A549 (cell line): ENCODE measurements around the gene GOT1. TPM values are rescaled to one million over a fixed set of nuclear protein-coding genes. Genes with fewer than 3 reads are reported as not detected.

Experiments
- ATAC-seq, 2 experiments: fragments of 200-7000 bp in 1 of 2; fragments of >200 bp in 1 of 2; cut with Nextera tagmentation in 1 of 2; cut with Tn5 transposase in 1 of 2; 3 replicates each; pipeline versions ENCODE4 v1.8.0 to v1.9.1; 2018 to 2020; ENCODE audit warnings: mild to moderate bottlenecking in 1 of 2, moderate library complexity in 1 of 2
- CTCF ChIA-PET: fragments of 300-600 bp; sonication (Branson Sonifier 250); formaldehyde crosslinking; extraction: SDS; loops from one replicate; lab custom pipeline; 2021; ENCODE audit warnings: antibody characterized with exemption, inconsistent platforms; lab: Yijun Ruan, JAX
- POLR2A ChIA-PET: fragments of 350-600 bp; formaldehyde crosslinking; extraction: SDS; loops from one replicate; lab custom pipeline; 2021; ENCODE audit warnings: antibody characterized with exemption, inconsistent platforms; lab: Yijun Ruan, JAX
- DNase-seq, 2 experiments: peaks; one replicate each; pipeline versions ENCODE4 v3.0.0 to v3.0.0-alpha.2; 2011 to 2016; ENCODE audit warnings: low read depth in 1 of 2, low spot score in 1 of 2
- FAIRE-seq: peaks from 2 replicates; lab custom pipeline; 2011; peaks lifted over from hg19 to GRCh38; lab: Jason Lieb, UNC
- H3K27ac ChIP-seq, 2 experiments: fragments of >200 bp; sonication (Bioruptor Twin); formaldehyde crosslinking; 3 replicates each; pipeline ENCODE4 v1.5.1; 2016 to 2017
- H3K4me1 ChIP-seq: fragments of >200 bp; sonication (Bioruptor Twin); formaldehyde crosslinking; 3 replicates; pipeline ENCODE4 v1.6.1; 2016
- H3K4me2 ChIP-seq: fragments of >200 bp; sonication (Bioruptor Twin); formaldehyde crosslinking; 3 replicates; pipeline ENCODE4 v1.6.1; 2016
- H3K4me3 ChIP-seq: fragments of >200 bp; sonication (Bioruptor Twin); formaldehyde crosslinking; 3 replicates; pipeline ENCODE4 v1.5.1; 2016
- H3K9me3 ChIP-seq: fragments of >200 bp; sonication (Bioruptor Twin); formaldehyde crosslinking; 3 replicates; pipeline ENCODE4 v1.6.1; 2016
- CBX2 ChIP-seq: fragments of 200-600 bp; sonication (generic); IDR thresholded peaks from 2 replicates; pipeline ENCODE4 v1.6.1; 2016; ENCODE audit warnings: low read depth, mild to moderate bottlenecking, borderline replicate concordance
- CBX8 ChIP-seq: fragments of 200-600 bp; sonication (generic); IDR thresholded peaks from 2 replicates; pipeline ENCODE4 v1.6.1; 2016
- CHD2 ChIP-seq: fragments of 150-350 bp; IDR thresholded peaks from 2 replicates; pipeline ENCODE4 v1.6.1; 2014; ENCODE audit warnings: low read length; ENCODE audit not compliant: partially characterized antibody
- CHD4 ChIP-seq: fragments of 200-600 bp; sonication (generic); IDR thresholded peaks from 2 replicates; pipeline ENCODE4 v1.6.1; 2016; ENCODE audit warnings: antibody characterized with exemption, mild to moderate bottlenecking, borderline replicate concordance
- EHMT2 ChIP-seq: fragments of 200-600 bp; sonication (generic); IDR thresholded peaks from 2 replicates; pipeline ENCODE4 v1.6.1; 2016; ENCODE audit warnings: antibody characterized with exemption, low read depth, mild to moderate bottlenecking, moderate library complexity
- EP300 ChIP-seq, 2 experiments: fragments of >200 bp; sonication (Bioruptor Twin); formaldehyde crosslinking; IDR thresholded peaks; 2 replicates in 1 of 2; 3 replicates in 1 of 2; pipeline ENCODE4 v1.6.1; 2016 to 2017
- FOSB ChIP-seq: fragments of 250-450 bp; sonication (Bioruptor Pico); IDR thresholded peaks from 2 replicates; pipeline ENCODE4 v1.5.0; 2020; ENCODE audit warnings: mild to moderate bottlenecking, moderate library complexity
- FOSL2 ChIP-seq, 2 experiments: fragments of 450-650 bp in 1 of 2; fragments of >200 bp in 1 of 2; sonication (Bioruptor Twin) in 1 of 2; formaldehyde crosslinking; IDR thresholded peaks; 2 replicates each; pipeline versions ENCODE4 v1.5.0 to v1.6.1; 2016 to 2020; ENCODE audit warnings: mild to moderate bottlenecking in 1 of 2, moderate library complexity in 1 of 2
- HOXA7 ChIP-seq: fragments of 250-450 bp; sonication (Bioruptor Pico); IDR thresholded peaks from 2 replicates; pipeline ENCODE4 v1.5.0; 2020; ENCODE audit warnings: mild to moderate bottlenecking, moderate library complexity
- HOXB5 ChIP-seq: fragments of 250-450 bp; sonication (Bioruptor Pico); IDR thresholded peaks from 2 replicates; pipeline ENCODE4 v1.5.0; 2020; ENCODE audit warnings: mild to moderate bottlenecking, moderate library complexity
- MAFK ChIP-seq: fragments of 450-650 bp; IDR thresholded peaks from 2 replicates; pipeline ENCODE4 v1.6.1; 2014; ENCODE audit not compliant: partially characterized antibody
- MAZ ChIP-seq: fragments of 150-350 bp; IDR thresholded peaks from 2 replicates; pipeline ENCODE4 v1.6.1; 2014; ENCODE audit warnings: antibody characterized with exemption, low read depth, low read length, borderline replicate concordance
- PHF8 ChIP-seq: fragments of 200-600 bp; sonication (generic); IDR thresholded peaks from 2 replicates; pipeline ENCODE4 v1.6.1; 2016; ENCODE audit warnings: low read depth, mild to moderate bottlenecking, antibody characterized with exemption, moderate library complexity, borderline replicate concordance
- RNF2 ChIP-seq: fragments of 200-600 bp; sonication (generic); IDR thresholded peaks from 2 replicates; pipeline ENCODE4 v1.6.1; 2016; ENCODE audit warnings: low read depth, mild to moderate bottlenecking, antibody characterized with exemption, moderate library complexity, borderline replicate concordance
- TP53 ChIP-seq: fragments of 250-450 bp; sonication (Bioruptor Pico); IDR thresholded peaks from 2 replicates; pipeline ENCODE4 v1.5.0; 2021; ENCODE audit warnings: mild to moderate bottlenecking, moderate library complexity
- ZC3H11A ChIP-seq: fragments of 450-650 bp; IDR thresholded peaks from 2 replicates; pipeline ENCODE4 v1.6.1; 2014; ENCODE audit warnings: antibody characterized with exemption, mild to moderate bottlenecking
- WGBS: methylation state at CpG from one replicate; pipeline ENCODE4 v1.1.6; 2017; ENCODE audit errors: missing lambda C conversion rate; 5-methylcytosine and 5-hydroxymethylcytosine counted together
- polyA plus RNA-seq, 4 experiments: library from polyadenylated mRNA; depleted of rRNA in 3 of 4; stranded (reverse); fragments of >200 nt; fragmentation: RNase III in 1 of 4; extraction: RNeasy Plus Mini Kit Qiagen cat#74134 plus additional on column Dnase treatment in 1 of 4; gene quantifications; 2 replicates in 3 of 4; 3 replicates in 1 of 4; pipeline ENCODE4 v1.2.3, GENCODE V29; 2011 to 2017
- TF ChIP-seq, protein P1 (sequence below): IDR thresholded peaks from 2 replicates; pipeline ENCODE4 v1.6.1; 2012; ENCODE audit warnings: low read depth, borderline replicate concordance
- TF ChIP-seq, protein P2 (sequence below): fragments of >200 bp; sonication (Bioruptor Twin); formaldehyde crosslinking; IDR thresholded peaks from 3 replicates; pipeline ENCODE4 v1.5.1; 2016
- TF ChIP-seq, protein P3 (sequence below): fragments of 200-600 bp; sonication (generic); IDR thresholded peaks from 2 replicates; pipeline ENCODE4 v1.6.1; 2016; ENCODE audit warnings: antibody characterized with exemption, mild to moderate bottlenecking, moderate library complexity
- TF ChIP-seq, protein P4 (sequence below): fragments of >200 bp; sonication (Bioruptor Twin); formaldehyde crosslinking; IDR thresholded peaks from 3 replicates; pipeline ENCODE4 v1.6.1; 2016
- TF ChIP-seq, protein P5 (sequence below): fragments of 250-450 bp; sonication (Bioruptor Pico); IDR thresholded peaks from 2 replicates; pipeline ENCODE4 v1.5.0; 2020; ENCODE audit warnings: low read depth, mild to moderate bottlenecking, moderate library complexity
- TF ChIP-seq, protein P6 (sequence below): IDR thresholded peaks from 2 replicates; pipeline ENCODE4 v1.6.1; 2012

The GOT1 gene
- polyA plus RNA-seq, 2 of the 4 experiments (the other 2 are of a cell fraction): 31.1 to 34.9 TPM

DNA sequence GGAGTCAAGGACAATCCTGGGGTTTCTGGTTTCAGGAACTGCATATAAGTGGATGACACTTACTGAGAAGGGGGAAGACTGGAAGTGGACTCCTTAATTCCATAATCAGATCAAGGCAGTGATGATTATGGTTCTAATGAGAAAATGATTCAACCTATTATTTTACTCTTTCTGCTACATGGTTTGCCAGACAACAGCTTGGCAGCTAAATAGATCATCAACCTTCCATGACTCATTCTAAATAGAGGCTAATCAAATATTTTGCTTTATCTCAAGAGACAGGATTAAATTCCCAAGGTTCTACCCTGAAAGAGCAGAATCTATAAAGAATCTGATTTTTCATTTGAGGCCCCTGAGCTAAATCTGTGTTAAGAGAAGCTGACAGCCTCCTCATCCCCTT, 55.0 kb downstream of the GOT1 start:
- DNase-seq (no peak), FAIRE-seq (no peak)
- peak overlapping the region; percentile 36 for H3K4me2 ChIP-seq
- CTCF ChIA-PET: interaction anchor here (1.0 to 2.5 kb wide), 4 partner anchors 8 to 908 kb away, joined by 3 to 9 read pairs (median 4); no protein-coding TSS in a partner anchor
- peaks cover 18% of the 10 kb centered on the region for H3K4me1 ChIP-seq
- no peak overlapping the region for H3K4me3 ChIP-seq
- H3K27ac ChIP-seq: no peak overlapping the region; a peak in 1 of 6 replicates
- no peaks in the 10 kb centered on the region for H3K9me3 ChIP-seq
- TF ChIP-seq RNF2 (no peak), FOSL2 (IDR thresholded peaks at IDR 0.05) (no peak), FOSL2 (CRISPR knock-in tag; IDR thresholded peaks at IDR 0.05) (peak; percentile 40; the same call in 1 of the 2 replicates), EHMT2 (no peak), MAZ (no peak), CBX2 (no peak)
- TF ChIP-seq, all 56 proteins: peak for 1
- no peak for ATAC-seq
- POLR2A ChIA-PET: no interaction called here

DNA sequence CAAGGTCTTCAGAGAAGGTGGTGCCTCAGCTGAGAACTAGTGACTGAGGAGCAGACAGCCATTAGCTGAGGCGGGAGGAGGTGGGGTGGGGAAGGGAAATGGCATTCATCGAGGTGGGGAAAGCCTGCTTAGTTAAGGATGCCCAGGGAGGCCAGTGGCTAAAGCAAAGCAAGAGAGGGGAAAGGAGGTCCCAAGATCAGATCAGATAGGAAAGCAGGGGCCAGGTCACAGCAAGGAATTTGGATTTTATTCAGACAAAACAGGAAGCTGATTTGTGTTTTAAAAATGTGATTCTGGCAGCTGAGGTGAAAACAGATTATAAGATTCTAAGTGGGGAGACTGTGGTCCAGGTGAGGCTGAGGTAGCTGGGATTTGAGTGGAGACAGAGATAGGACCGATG, 55.5 kb downstream of the GOT1 start:
- ChIA-PET CTCF (interaction anchor here (1.0 to 2.5 kb wide), 4 partner anchors 8 to 908 kb away, joined by 3 to 9 read pairs (median 4); no protein-coding TSS in a partner anchor), POLR2A (no interaction called here)
- 75% methylated on average over 3 of the region's 3 CpGs for WGBS
- no peaks in the 10 kb centered on the region for H3K9me3 ChIP-seq
- TF ChIP-seq RNF2 (no peak), FOSB (no peak), PHF8 (no peak)
- TF ChIP-seq, protein P1, sequence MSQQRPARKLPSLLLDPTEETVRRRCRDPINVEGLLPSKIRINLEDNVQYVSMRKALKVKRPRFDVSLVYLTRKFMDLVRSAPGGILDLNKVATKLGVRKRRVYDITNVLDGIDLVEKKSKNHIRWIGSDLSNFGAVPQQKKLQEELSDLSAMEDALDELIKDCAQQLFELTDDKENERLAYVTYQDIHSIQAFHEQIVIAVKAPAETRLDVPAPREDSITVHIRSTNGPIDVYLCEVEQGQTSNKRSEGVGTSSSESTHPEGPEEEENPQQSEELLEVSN: no peak
- ATAC-seq (no peak), DNase-seq (no peak), FAIRE-seq (no peak)
- H3K4me2 ChIP-seq: peak overlapping the region; percentile 36
- peak overlapping the region in 1 of 2 experiments; percentile 2; a peak in 1 of 6 replicates for H3K27ac ChIP-seq
- no peak overlapping the region for H3K4me3 ChIP-seq
- peaks cover 18% of the 10 kb centered on the region for H3K4me1 ChIP-seq

DNA sequence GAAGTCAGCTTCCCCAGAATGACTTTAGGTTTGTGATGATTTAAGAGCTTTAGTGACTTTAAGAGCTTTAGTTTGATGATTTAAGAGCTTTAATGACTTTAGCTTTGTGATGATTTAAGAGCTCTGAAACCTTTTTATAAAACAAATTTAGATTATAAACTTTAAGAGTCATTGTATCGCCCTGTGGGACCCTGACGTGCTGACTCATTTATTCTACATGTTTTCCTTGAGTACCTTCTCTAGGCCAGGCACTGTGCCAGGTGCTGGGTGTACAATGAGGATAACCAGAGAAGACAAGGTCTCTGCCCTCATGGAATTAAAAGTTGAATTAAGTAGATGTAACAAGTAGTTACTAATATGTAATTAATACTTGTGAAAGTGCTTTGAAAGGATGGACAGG, 55.9 kb downstream of the GOT1 start:
- no peak for TF ChIP-seq HOXB5 (CRISPR knock-in tag)
- no peak for TF ChIP-seq ZC3H11A
- TF ChIP-seq, protein P2, sequence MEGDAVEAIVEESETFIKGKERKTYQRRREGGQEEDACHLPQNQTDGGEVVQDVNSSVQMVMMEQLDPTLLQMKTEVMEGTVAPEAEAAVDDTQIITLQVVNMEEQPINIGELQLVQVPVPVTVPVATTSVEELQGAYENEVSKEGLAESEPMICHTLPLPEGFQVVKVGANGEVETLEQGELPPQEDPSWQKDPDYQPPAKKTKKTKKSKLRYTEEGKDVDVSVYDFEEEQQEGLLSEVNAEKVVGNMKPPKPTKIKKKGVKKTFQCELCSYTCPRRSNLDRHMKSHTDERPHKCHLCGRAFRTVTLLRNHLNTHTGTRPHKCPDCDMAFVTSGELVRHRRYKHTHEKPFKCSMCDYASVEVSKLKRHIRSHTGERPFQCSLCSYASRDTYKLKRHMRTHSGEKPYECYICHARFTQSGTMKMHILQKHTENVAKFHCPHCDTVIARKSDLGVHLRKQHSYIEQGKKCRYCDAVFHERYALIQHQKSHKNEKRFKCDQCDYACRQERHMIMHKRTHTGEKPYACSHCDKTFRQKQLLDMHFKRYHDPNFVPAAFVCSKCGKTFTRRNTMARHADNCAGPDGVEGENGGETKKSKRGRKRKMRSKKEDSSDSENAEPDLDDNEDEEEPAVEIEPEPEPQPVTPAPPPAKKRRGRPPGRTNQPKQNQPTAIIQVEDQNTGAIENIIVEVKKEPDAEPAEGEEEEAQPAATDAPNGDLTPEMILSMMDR: no peak
- TF ChIP-seq, protein P3, sequence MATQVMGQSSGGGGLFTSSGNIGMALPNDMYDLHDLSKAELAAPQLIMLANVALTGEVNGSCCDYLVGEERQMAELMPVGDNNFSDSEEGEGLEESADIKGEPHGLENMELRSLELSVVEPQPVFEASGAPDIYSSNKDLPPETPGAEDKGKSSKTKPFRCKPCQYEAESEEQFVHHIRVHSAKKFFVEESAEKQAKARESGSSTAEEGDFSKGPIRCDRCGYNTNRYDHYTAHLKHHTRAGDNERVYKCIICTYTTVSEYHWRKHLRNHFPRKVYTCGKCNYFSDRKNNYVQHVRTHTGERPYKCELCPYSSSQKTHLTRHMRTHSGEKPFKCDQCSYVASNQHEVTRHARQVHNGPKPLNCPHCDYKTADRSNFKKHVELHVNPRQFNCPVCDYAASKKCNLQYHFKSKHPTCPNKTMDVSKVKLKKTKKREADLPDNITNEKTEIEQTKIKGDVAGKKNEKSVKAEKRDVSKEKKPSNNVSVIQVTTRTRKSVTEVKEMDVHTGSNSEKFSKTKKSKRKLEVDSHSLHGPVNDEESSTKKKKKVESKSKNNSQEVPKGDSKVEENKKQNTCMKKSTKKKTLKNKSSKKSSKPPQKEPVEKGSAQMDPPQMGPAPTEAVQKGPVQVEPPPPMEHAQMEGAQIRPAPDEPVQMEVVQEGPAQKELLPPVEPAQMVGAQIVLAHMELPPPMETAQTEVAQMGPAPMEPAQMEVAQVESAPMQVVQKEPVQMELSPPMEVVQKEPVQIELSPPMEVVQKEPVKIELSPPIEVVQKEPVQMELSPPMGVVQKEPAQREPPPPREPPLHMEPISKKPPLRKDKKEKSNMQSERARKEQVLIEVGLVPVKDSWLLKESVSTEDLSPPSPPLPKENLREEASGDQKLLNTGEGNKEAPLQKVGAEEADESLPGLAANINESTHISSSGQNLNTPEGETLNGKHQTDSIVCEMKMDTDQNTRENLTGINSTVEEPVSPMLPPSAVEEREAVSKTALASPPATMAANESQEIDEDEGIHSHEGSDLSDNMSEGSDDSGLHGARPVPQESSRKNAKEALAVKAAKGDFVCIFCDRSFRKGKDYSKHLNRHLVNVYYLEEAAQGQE: no peak
- TF ChIP-seq CHD4: no peak
- no peak for TF ChIP-seq EP300 (IDR thresholded peaks at IDR 0.05)
- TF ChIP-seq, protein P4, sequence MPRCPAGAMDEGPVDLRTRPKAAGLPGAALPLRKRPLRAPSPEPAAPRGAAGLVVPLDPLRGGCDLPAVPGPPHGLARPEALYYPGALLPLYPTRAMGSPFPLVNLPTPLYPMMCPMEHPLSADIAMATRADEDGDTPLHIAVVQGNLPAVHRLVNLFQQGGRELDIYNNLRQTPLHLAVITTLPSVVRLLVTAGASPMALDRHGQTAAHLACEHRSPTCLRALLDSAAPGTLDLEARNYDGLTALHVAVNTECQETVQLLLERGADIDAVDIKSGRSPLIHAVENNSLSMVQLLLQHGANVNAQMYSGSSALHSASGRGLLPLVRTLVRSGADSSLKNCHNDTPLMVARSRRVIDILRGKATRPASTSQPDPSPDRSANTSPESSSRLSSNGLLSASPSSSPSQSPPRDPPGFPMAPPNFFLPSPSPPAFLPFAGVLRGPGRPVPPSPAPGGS: no peak
- TF ChIP-seq HOXA7 (CRISPR knock-in tag): no peak
- TF ChIP-seq, protein P5, sequence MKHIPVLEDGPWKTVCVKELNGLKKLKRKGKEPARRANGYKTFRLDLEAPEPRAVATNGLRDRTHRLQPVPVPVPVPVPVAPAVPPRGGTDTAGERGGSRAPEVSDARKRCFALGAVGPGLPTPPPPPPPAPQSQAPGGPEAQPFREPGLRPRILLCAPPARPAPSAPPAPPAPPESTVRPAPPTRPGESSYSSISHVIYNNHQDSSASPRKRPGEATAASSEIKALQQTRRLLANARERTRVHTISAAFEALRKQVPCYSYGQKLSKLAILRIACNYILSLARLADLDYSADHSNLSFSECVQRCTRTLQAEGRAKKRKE (CRISPR knock-in tag): no peak
- no peak for TF ChIP-seq MAFK
- no peak for TF ChIP-seq CBX8
- TF ChIP-seq TP53 (CRISPR knock-in tag): no peak
- TF ChIP-seq CHD2: no peak
- TF ChIP-seq, protein P6, sequence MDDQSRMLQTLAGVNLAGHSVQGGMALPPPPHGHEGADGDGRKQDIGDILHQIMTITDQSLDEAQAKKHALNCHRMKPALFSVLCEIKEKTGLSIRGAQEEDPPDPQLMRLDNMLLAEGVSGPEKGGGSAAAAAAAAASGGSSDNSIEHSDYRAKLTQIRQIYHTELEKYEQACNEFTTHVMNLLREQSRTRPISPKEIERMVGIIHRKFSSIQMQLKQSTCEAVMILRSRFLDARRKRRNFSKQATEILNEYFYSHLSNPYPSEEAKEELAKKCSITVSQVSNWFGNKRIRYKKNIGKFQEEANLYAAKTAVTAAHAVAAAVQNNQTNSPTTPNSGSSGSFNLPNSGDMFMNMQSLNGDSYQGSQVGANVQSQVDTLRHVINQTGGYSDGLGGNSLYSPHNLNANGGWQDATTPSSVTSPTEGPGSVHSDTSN: no peak
- ChIA-PET POLR2A (no interaction called here), CTCF (interaction anchor here (1.0 to 2.5 kb wide), 4 partner anchors 9 to 907 kb away, joined by 3 to 9 read pairs (median 8); no protein-coding TSS in a partner anchor)
- WGBS: 83% methylated on average over 2 of the region's 2 CpGs
- peak overlapping the region; percentile 36 for H3K4me2 ChIP-seq
- no peak for FAIRE-seq
- H3K9me3 ChIP-seq: no peaks in the 10 kb centered on the region
- H3K4me1 ChIP-seq: peaks cover 18% of the 10 kb centered on the region
- no peak overlapping the region for H3K27ac ChIP-seq
- no peak overlapping the region for H3K4me3 ChIP-seq
- ATAC-seq: no peak
- DNase-seq: no peak
